LNCAP (cell line): ENCODE measurements around the gene ATG9A.

Source experiments
- CTCF ChIP-seq: fragments of 450-650 bp; IDR thresholded peaks from 2 replicates; pipeline ENCODE4 v1.5.1; 2017; ENCODE audit warnings: mild to moderate bottlenecking

ATG9A gene

DNA sequence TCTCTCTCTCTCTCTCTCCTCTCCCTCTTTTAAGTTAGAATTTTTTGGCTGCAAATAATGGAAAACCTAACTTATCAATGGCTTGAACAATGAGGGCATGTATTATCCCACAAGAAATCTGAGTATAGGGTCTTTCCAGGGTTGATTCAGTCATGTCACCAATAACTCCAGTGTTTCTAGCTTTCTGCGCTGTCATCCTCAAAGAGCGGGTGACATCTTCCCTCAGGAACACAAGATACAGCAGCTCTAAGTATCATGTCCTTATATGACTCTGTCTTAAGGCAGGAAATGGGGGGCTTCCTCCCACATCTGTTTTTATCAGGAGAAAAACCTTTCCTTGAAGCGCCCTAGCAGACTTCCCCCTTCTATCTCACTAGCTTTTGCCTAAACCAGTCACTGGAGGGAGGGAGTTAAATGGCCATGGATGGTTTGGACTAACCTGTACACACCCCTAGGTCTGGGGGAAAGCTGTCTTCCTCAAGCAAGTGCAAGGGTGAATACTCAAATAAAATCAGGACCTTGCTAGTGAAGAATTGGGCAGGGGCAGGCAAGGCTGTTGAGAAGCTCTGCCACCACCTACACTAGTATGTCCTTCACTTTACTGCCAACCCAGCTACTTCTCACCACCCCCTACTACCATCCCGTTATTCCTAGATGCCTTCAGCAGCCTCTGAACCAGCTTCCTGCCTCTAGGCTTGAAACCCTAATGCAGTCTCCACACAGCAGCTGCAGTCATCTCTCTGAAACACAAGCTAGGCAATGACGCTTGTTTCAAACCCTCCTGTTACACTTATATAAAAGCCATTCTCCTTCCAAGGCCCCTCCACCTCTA lies 31.8 kb upstream of the ATG9A start:
- TF ChIP-seq CTCF = no peak

DNA sequence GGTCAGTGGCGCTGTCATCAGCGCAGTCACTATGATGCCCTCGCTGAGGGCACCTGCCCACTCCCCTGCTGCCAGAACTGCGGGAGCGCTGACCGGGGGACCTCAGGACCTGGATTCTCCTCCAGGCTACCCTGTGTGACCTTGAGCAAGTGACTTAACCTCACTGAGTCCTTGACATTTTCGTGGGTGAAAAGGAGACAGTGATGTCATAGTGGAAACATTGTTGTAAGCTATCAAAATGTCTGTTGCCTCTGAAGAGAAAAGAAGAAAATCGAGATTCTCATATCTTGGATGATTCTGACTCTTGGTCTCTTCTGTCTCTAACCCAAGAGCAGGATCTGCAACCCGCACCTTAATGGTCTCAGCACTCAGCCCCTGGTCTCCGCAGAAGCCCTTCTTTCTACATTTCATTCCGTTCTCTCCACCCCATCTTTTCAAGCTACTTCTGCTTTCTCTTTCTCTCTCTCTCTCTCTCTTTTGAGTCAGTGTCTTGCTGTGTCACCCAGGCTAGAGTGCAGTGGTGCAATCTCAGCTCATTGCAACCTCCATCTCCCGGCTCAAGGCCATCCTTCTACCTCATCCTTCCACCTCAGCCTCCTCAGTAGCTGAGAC lies 25.3 kb upstream of the ATG9A start:
- TF ChIP-seq CTCF = no peak

DNA sequence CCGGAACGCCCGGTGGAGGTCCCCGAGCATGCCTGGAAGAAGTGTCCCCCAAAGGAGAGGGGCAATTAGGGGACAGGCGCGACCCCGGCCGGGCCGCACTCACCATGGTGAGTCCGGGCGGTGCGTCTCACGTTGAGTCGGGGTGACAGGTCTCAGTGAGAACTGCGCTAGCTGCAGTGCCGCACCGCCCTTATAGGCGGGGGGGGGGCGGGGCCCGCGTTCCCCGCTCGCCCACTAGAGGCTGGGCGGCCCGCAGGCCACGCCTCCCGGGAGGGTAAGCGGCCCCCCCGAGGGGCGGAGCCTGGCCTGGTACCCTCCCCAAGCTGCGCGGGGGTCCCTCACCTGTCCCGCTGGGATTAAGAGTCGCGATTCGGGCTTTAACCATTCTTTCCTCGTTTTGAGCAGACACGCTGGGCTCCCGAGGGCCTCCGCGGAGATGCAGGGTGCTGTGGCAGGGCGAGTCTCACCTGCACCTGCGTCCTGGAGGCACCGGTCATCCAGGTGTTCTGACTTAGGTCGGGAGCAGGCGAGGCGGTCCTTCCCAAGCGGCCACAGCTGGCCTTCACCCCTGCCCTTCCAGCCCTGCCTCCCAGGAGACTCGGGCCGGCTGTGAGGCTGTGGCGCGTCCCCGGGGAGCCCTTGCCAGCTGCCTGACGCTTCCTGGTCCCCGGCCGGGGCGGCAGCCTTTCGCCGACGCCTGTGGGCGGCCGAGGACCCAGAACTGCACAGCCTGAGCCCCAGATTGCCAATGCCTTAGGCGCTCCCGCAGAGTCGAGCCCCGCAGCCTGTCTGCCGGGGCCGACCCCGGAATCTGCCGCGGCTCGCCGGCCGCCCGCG lies 24.5 kb upstream of the ATG9A start, which contains the start of gene TUBA4A:
TUBA4A (minus strand) TSS at position 166 of the 837 bp plus-strand sequence; CDS start at position 106, 60 bp downstream.
- TF ChIP-seq CTCF = no peak

- TF ChIP-seq CTCF = no peak
Measured at GRCh38 chr2:219252900-219253752, 23.7 kb upstream of the ATG9A start, which contains the start of gene TUBA4B. TSS of gene TUBA4B (plus strand) at chr2:219253243. CDS start at chr2:219253408, 165 bp downstream.

DNA sequence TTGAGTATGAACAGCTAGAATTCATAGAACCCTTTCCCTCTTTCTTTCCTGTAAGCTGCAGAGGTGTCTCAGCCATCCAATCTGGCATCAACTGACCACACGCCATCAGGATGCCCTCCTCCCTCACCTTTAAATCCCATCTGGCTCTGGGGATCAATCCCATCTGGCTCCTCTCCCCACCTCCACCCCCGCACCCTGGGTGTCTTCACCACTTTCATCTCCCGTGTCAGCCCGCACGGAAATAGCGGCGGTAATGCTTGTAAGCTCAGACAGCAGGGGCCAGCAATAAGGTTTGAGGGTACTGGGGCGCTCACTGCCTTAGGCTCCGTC lies 23.1 kb upstream of the ATG9A start:
- no peak for TF ChIP-seq CTCF

GRCh38 chr2:219252084-219252483 lies 22.6 kb upstream of the ATG9A start:
- no peak for TF ChIP-seq CTCF

DNA sequence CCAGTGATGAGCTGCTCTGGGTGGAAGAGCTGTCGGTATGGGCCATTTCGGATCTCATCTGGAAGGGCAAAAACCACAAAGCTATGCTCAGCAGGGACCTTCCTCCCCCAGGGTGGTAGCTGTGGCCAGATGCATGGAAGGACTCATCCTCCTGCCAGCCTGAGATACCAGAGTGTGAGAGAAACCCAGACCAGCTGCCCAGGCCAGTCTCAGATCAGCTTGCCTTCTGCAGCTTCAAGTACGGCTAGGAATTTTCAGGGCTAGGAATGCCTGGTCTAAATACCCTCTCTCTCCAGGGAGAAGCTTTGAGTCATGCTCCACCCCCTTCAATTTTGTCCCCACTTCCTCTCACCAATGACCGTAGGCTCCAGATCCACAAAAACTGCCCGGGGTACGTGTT lies 22.2 kb upstream of the ATG9A start:
- no peak for TF ChIP-seq CTCF
